Keratinocyte (primary cell): ENCODE data around the gene HBB. TPM values are rescaled to one million over a fixed set of nuclear protein-coding genes. Genes with fewer than 3 reads are reported as not detected.

Experiments used
- DNase-seq: peaks from one replicate; pipeline ENCODE4 v3.0.0-alpha.2; 2011; ENCODE audit warnings: low read depth, missing footprints, low spot score
- FAIRE-seq: peaks from 2 replicates; lab custom pipeline; 2011; peaks lifted over from hg19 to GRCh38; lab: Jason Lieb, UNC
- H2AFZ ChIP-seq: 2 replicates; pipeline ENCODE4 v1.6.0; 2012; ENCODE audit warnings: low read length, control low read depth, inconsistent platforms; ENCODE audit not compliant: control insufficient read depth
- H3K27ac ChIP-seq: 2 replicates; pipeline ENCODE4 v1.5.1; 2011; ENCODE audit warnings: low read length; ENCODE audit not compliant: control insufficient read depth, insufficient read depth
- H3K27me3 ChIP-seq: 3 replicates; pipeline ENCODE4 v1.6.0; 2011; ENCODE audit warnings: low read length; ENCODE audit not compliant: control insufficient read depth, insufficient read depth; ENCODE audit errors: extremely low read depth
- H3K36me3 ChIP-seq, 2 experiments: 2 replicates in 1 of 2; 3 replicates in 1 of 2; pipeline ENCODE4 v1.5.1; 2011; ENCODE audit warnings: low read length in 2 of 2, mild to moderate bottlenecking in 1 of 2; ENCODE audit not compliant: control insufficient read depth in 2 of 2, insufficient read depth in 2 of 2; ENCODE audit errors: extremely low read depth in 1 of 2
- H3K4me1 ChIP-seq: 3 replicates; pipeline ENCODE4 v1.5.1; 2011; ENCODE audit warnings: low read length; ENCODE audit not compliant: control insufficient read depth, insufficient read depth; ENCODE audit errors: extremely low read depth
- H3K4me2 ChIP-seq: 3 replicates; pipeline ENCODE4 v1.6.0; 2011; ENCODE audit warnings: low read depth, low read length; ENCODE audit not compliant: control insufficient read depth, insufficient read depth; ENCODE audit errors: extremely low read depth
- H3K4me3 ChIP-seq, 3 experiments: fragments of 200-600 bp in 1 of 3; sonication (generic) in 1 of 3; 2 replicates in 2 of 3; 3 replicates in 1 of 3; pipeline ENCODE4 v1.5.1; 2011 to 2016; ENCODE audit warnings: low read length in 3 of 3, mild to moderate bottlenecking in 3 of 3, control low read depth in 2 of 3, inconsistent platforms in 1 of 3, low read depth in 1 of 3, mixed read lengths in 1 of 3, mixed run types in 1 of 3, moderate library complexity in 1 of 3; ENCODE audit not compliant: control insufficient read depth in 2 of 3, insufficient read depth in 2 of 3; ENCODE audit errors: extremely low read depth in 1 of 3
- H3K79me2 ChIP-seq: 2 replicates; pipeline ENCODE4 v1.6.0; 2012; ENCODE audit warnings: low read length; ENCODE audit not compliant: control insufficient read depth, insufficient read depth
- H3K9ac ChIP-seq: 3 replicates; pipeline ENCODE4 v1.6.0; 2011; ENCODE audit warnings: low read length; ENCODE audit not compliant: control insufficient read depth, insufficient read depth; ENCODE audit errors: extremely low read depth
- H3K9me1 ChIP-seq: 3 replicates; pipeline ENCODE4 v1.6.0; 2011; ENCODE audit warnings: low read length; ENCODE audit not compliant: control insufficient read depth, insufficient read depth; ENCODE audit errors: extremely low read depth
- H3K9me3 ChIP-seq: 2 replicates; pipeline ENCODE4 v1.5.1; 2012; ENCODE audit warnings: low read depth, low read length; ENCODE audit not compliant: control insufficient read depth
- H4K20me1 ChIP-seq: 3 replicates; pipeline ENCODE4 v1.6.0; 2011; ENCODE audit warnings: low read length; ENCODE audit not compliant: control insufficient read depth, insufficient read depth; ENCODE audit errors: extremely low read depth
- CTCF ChIP-seq, 3 experiments: IDR thresholded peaks in 1 of 3; conservative IDR thresholded peaks in 1 of 3; optimal IDR thresholded peaks in 1 of 3; 2 replicates in 2 of 3; 3 replicates in 1 of 3; pipeline versions ENCODE3 to v1.5.1; 2011; ENCODE audit warnings: low read length in 3 of 3, mild to moderate bottlenecking in 3 of 3, moderate library complexity in 2 of 3, control low read depth in 1 of 3, inconsistent platforms in 1 of 3; ENCODE audit not compliant: insufficient read depth in 2 of 3; ENCODE audit errors: extremely low read depth in 1 of 3
- EZH2 ChIP-seq: IDR thresholded peaks from one replicate; pipeline ENCODE4 v1.6.1; 2012; ENCODE audit warnings: inconsistent platforms, mild to moderate bottlenecking, low read length, moderate library complexity
- dilution Hi-C: fragments of 300-500 bp; cut with MboI; formaldehyde crosslinking; loops from one replicate; pipeline ENCODE4 v1.7.0; 2020; ENCODE audit warnings: low sequenced_read_pairs; ENCODE audit not compliant: extremely low pct_ligation_motif_present
- polyA plus RNA-seq, 5 experiments: library from polyadenylated mRNA; depleted of rRNA in 3 of 5; stranded (reverse) in 3 of 5; stranded (forward) in 1 of 5; unstranded in 1 of 5; fragments of >200 nt; gene quantifications; 1 replicate in 1 of 5; 2 replicates in 3 of 5; 3 replicates in 1 of 5; pipeline versions ENCODE4 v1.2.1 to v1.2.3, GENCODE V29; 2011 to 2012; ENCODE audit warnings: missing spikeins in 2 of 5, low read depth in 1 of 5, low replicate concordance in 1 of 5

HBB gene
- polyA plus RNA-seq, 1 donor (not counting 4 experiments of a cell fraction or from before 2014, with no cell fraction given), result not detected

DNA sequence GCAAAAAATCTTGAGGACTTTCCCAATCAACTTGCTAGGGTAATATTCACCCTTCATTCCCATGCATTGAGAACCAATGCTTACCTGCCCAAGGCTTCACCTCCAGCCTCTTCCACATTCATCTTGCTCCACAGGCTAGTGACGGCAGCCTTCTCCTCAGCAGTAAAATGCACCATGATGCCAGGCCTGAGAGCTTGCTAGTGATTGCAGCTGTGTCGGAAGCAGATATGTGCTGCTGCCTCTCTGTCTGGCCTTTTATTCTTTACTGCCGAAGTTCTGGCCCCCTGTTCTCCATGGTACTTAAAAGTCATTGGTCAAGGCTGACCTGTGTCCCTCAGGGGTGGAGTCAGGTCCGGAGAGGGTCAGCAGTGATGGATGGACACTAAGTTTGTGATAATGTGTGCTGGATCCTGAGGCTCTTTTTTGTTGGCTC lies 42.9 kb upstream of the HBB start, which contains the start of gene HBE1:
Gene HBE1, minus strand, starts transcription at position 231 of the 433 bp plus-strand sequence. Its CDS starts 55 bp downstream, at position 176.
- no peak for FAIRE-seq
- H3K9me1 ChIP-seq, result no peaks in the 10 kb centered on the region
- H3K4me1 ChIP-seq, result peaks cover 7% of the 10 kb centered on the region
- dilution Hi-C loops, result no loop called here
- no peaks in the 10 kb centered on the region for H3K36me3 ChIP-seq
- H3K27ac ChIP-seq, result no peak within 1 kb of the TSS
- H3K4me2 ChIP-seq, result no peak within 1 kb of the TSS
- no peak for DNase-seq
- H2AFZ ChIP-seq, result no peak within 1 kb of the TSS
- TF ChIP-seq CTCF (optimal IDR thresholded peaks at IDR 0.05 in 1 of 3, IDR thresholded peaks at IDR 0.05 in 1 of 3, conservative IDR thresholded peaks at IDR 0.05 in 1 of 3; ENCODE audit: extremely low read depth in 1 of 3, insufficient read depth in 2 of 3, low read length in 3 of 3) (no peak), EZH2 (no peak)
- no peak within 1 kb of the TSS for H3K9ac ChIP-seq
- no peaks in the 10 kb centered on the region for H3K27me3 ChIP-seq
- no peaks in the 10 kb centered on the region for H3K9me3 ChIP-seq
- no peaks in the 10 kb centered on the region for H4K20me1 ChIP-seq
- H3K4me3 ChIP-seq, result no peak within 1 kb of the TSS
- no peaks in the 10 kb centered on the region for H3K79me2 ChIP-seq

GRCh38 chr11:5267033-5267563 lies 40.2 kb upstream of the HBB start:
- Histone ChIP-seq H2AFZ (no peak overlapping the region), H3K79me2 (no peaks in the 10 kb centered on the region), H4K20me1 (no peaks in the 10 kb centered on the region), H3K4me1 (no peaks in the 10 kb centered on the region), H3K4me3 (no peak overlapping the region), H3K4me2 (no peak overlapping the region), H3K9me1 (no peaks in the 10 kb centered on the region), H3K9me3 (no peaks in the 10 kb centered on the region), H3K36me3 (no peaks in the 10 kb centered on the region), H3K27ac (no peak overlapping the region), H3K9ac (no peak overlapping the region), H3K27me3 (no peaks in the 10 kb centered on the region)
- DNase-seq (no peak), FAIRE-seq (no peak)
- TF ChIP-seq EZH2, result no peak
- dilution Hi-C loops, result no loop called here

GRCh38 chr11:5266609-5267008 lies 39.7 kb upstream of the HBB start:
- H3K27ac ChIP-seq, result no peak overlapping the region
- no peaks in the 10 kb centered on the region for H3K36me3 ChIP-seq
- no peak overlapping the region for H3K9ac ChIP-seq
- no peak overlapping the region for H3K4me3 ChIP-seq
- dilution Hi-C loops, result no loop called here
- no peaks in the 10 kb centered on the region for H3K27me3 ChIP-seq
- no peak overlapping the region for H2AFZ ChIP-seq
- no peak for TF ChIP-seq CTCF (optimal IDR thresholded peaks at IDR 0.05 in 1 of 3, IDR thresholded peaks at IDR 0.05 in 1 of 3, conservative IDR thresholded peaks at IDR 0.05 in 1 of 3; ENCODE audit: extremely low read depth in 1 of 3, insufficient read depth in 2 of 3, low read length in 3 of 3)
- TF ChIP-seq EZH2, result no peak
- no peaks in the 10 kb centered on the region for H3K79me2 ChIP-seq
- DNase-seq, result no peak
- H3K4me1 ChIP-seq, result no peaks in the 10 kb centered on the region
- H3K4me2 ChIP-seq, result no peak overlapping the region
- no peaks in the 10 kb centered on the region for H4K20me1 ChIP-seq
- no peaks in the 10 kb centered on the region for H3K9me3 ChIP-seq
- H3K9me1 ChIP-seq, result no peaks in the 10 kb centered on the region
- no peak for FAIRE-seq
